PC-9 (cell line): ENCODE data around the gene IL17RE.

Experiments used
- EZH2 ChIP-seq: fragments of 200-600 bp; sonication (generic); IDR thresholded peaks from 2 replicates; pipeline ENCODE4 v1.8.0; 2017; ENCODE audit warnings: antibody characterized with exemption, low read depth
- TF ChIP-seq, protein P1 (sequence below): fragments of 200-600 bp; sonication (generic); conservative IDR thresholded peaks from 2 replicates; pipeline ENCODE4 v1.6.1; 2017; ENCODE audit warnings: mixed run types, antibody characterized with exemption, mild to moderate bottlenecking, moderate library complexity

DNA sequence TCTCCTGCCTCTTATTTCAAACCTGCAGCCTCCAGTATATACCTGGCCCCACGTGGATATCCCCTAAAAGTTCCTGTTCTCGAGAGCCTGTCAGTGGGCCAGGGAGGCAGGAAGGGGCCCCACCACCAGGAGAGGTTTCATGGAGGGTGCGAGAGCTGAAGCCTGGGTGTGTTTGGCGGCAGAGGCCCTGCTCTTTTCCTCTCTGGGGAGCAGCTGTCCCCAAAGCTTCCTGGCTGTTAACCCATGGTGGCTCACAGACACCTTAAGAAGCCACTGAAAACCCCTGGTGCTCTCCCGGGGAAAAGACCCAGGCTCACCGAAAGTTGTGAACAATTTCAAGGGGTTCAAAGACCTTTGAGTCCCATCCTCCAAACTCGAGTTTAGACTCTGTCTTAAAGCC is 48.5 kb downstream of the IL17RE start:
- TF ChIP-seq, protein P1, sequence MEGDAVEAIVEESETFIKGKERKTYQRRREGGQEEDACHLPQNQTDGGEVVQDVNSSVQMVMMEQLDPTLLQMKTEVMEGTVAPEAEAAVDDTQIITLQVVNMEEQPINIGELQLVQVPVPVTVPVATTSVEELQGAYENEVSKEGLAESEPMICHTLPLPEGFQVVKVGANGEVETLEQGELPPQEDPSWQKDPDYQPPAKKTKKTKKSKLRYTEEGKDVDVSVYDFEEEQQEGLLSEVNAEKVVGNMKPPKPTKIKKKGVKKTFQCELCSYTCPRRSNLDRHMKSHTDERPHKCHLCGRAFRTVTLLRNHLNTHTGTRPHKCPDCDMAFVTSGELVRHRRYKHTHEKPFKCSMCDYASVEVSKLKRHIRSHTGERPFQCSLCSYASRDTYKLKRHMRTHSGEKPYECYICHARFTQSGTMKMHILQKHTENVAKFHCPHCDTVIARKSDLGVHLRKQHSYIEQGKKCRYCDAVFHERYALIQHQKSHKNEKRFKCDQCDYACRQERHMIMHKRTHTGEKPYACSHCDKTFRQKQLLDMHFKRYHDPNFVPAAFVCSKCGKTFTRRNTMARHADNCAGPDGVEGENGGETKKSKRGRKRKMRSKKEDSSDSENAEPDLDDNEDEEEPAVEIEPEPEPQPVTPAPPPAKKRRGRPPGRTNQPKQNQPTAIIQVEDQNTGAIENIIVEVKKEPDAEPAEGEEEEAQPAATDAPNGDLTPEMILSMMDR, result no peak
- no peak for TF ChIP-seq EZH2
